Prostate gland (tissue), 2 donors: ENCODE results near the gene RNF144A.

Source experiments
- CTCF ChIP-seq, 4 experiments: fragments of 200-600 bp in 2 of 4; fragments of 450-650 bp in 2 of 4; sonication (generic) in 2 of 4; IDR thresholded peaks; 1 replicate in 3 of 4; 2 replicates in 1 of 4; pipeline ENCODE4 v1.5.1; 2016 to 2019; ENCODE audit warnings: antibody characterized with exemption in 4 of 4, mild to moderate bottlenecking in 2 of 4, moderate library complexity in 2 of 4
- POLR2A ChIP-seq: fragments of 450-650 bp; IDR thresholded peaks from one replicate; pipeline ENCODE4 v1.6.1; 2016; ENCODE audit warnings: antibody characterized with exemption, mild to moderate bottlenecking
- POLR2AphosphoS5 ChIP-seq: sonication (generic); formaldehyde crosslinking; IDR thresholded peaks from one replicate; pipeline ENCODE4 v1.6.1; 2017; ENCODE audit warnings: antibody characterized with exemption

DNA sequence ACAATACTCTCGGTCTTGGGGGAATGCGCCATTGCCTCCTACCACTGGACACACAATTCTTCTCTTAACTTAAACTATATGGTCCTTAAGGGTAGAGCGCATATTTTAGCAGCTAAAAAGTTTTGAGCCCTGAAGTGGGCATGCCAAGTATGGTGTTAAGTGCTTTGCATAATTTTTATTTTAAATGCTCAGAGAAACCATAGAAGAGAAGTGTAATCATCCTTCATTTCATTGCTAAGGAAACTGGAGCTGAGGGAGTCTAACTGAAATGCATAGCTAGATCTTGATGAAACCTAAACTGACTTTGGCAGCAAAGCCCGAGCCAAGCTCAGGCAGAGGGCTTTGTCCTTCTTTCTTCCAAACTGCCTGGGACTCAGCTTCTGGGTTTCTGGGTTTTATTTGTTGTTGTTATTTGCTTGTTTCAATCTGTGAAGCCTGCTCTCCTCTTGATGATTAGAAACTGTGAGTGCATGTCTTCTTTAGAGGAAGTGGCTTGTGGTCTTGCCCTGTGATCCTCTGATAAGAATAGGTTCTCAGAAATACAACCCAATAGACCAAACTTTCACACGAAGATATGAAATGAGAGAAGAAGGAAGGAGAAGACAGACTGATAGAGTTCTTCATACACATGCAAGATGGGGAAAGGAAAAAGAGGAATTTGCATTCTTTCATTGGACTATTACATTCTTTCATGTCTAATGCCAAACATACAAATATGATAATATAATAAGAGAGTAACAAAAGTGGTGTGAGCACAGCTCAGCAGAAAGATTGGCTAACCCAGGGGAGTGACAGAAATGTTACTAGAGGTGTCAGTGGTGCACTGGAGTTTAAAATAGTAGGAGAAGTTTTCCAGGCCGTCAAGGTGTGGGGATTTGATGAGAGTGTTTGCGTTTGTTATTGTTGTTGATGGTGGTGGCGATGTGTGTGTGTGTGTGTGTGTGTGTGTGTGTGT, 7.5 kb upstream of the RNF144A start:
- TF ChIP-seq CTCF (IDR thresholded peaks at IDR 0.05) (no peak), POLR2A (no peak), POLR2AphosphoS5 (no peak)
